Heart left ventricle (tissue), 16 donors: ENCODE results near the gene CLDN16. TPM values are rescaled to one million over a fixed set of nuclear protein-coding genes. Genes with fewer than 3 reads are reported as not detected.

Experiments
- ATAC-seq, 4 donors: fragments of 200-7000 bp; cut with Tn5 transposase; one replicate each; pipeline ENCODE4 v1.9.1; 2020 to 2022; ENCODE audit warnings: moderate library complexity in 4 of 4, mild to moderate bottlenecking in 3 of 4, moderate number of reproducible peaks in 1 of 4
- DNase-seq, 5 donors: peaks; one replicate each; pipeline ENCODE4 v3.0.0-alpha.2; 2020
- H3K27ac ChIP-seq, 12 donors: fragments of 200-600 bp; sonication (generic) in 4 of 12; one replicate each; pipeline versions ENCODE4 v1.5.0 to v1.8.0; 2016 to 2022; ENCODE audit warnings: mild to moderate bottlenecking in 2 of 12
- H3K27me3 ChIP-seq, 9 donors: fragments of 200-600 bp; sonication (generic) in 2 of 9; one replicate each; pipeline versions ENCODE4 v1.5.1 to v1.8.0; 2016 to 2022; ENCODE audit warnings: mild to moderate bottlenecking in 3 of 9
- H3K36me3 ChIP-seq, 9 donors: fragments of 200-600 bp; sonication (generic) in 2 of 9; one replicate each; pipeline versions ENCODE4 v1.5.0 to v1.8.0; 2018 to 2022; ENCODE audit warnings: mild to moderate bottlenecking in 2 of 9
- H3K4me1 ChIP-seq, 12 donors: fragments of 200-600 bp; sonication (generic) in 4 of 12; one replicate each; pipeline versions ENCODE4 v1.5.0 to v1.8.0; 2016 to 2022; ENCODE audit warnings: mild to moderate bottlenecking in 3 of 12
- H3K4me3 ChIP-seq, 12 donors: fragments of 200-600 bp; sonication (generic) in 4 of 12; one replicate each; pipeline versions ENCODE4 v1.5.0 to v1.8.0; 2017 to 2022; ENCODE audit warnings: mild to moderate bottlenecking in 9 of 12, moderate library complexity in 4 of 12
- H3K9me3 ChIP-seq, 12 donors: fragments of 200-600 bp; sonication (generic) in 4 of 12; one replicate each; pipeline versions ENCODE4 v1.5.0 to v1.8.0; 2016 to 2022; ENCODE audit warnings: mild to moderate bottlenecking in 1 of 12
- POLR2A ChIP-seq, 2 donors: fragments of 450-650 bp; IDR thresholded peaks; one replicate each; pipeline ENCODE4 v1.6.1; 2017; ENCODE audit warnings: antibody characterized with exemption in 2 of 2, mild to moderate bottlenecking in 2 of 2, moderate library complexity in 2 of 2
- WGBS, 4 donors: extraction: QIAGEN DNeasy Blood & Tissue Kit in 2 of 4; methylation state at CpG; one replicate each; pipeline versions ENCODE4 v1.1.5 to v1.1.7; 2013 to 2018; 5-methylcytosine and 5-hydroxymethylcytosine counted together
- intact Hi-C, 10 donors: fragments of 100-400 bp; cut with DNase I; formaldehyde crosslinking; loops; one replicate each; pipeline versions ENCODE4 v1.11.1 to v1.14.2; 2022
- polyA plus RNA-seq, 2 donors: library from polyadenylated mRNA; stranded (reverse); fragments of 200-250 nt; gene quantifications; one replicate each; pipeline ENCODE4 v1.2.3, GENCODE V29; 2013
- total RNA-seq, 9 donors: library from RNA; depleted of rRNA in 2 of 9; stranded (reverse); fragments of >200 nt in 2 of 9; fragmentation: NEBNext Ultra II Directional in 3 of 9; extraction: Animal tissue kit (Norgen Biotek cat#: 25700) in 3 of 9; gene quantifications; one replicate each; pipeline versions ENCODE4 v1.1.0 to v1.2.4, GENCODE V29; 2016 to 2023
- TF ChIP-seq, protein P1 (sequence below), 12 donors: fragments of 200-600 bp; sonication (generic) in 4 of 12; IDR thresholded peaks; one replicate each; pipeline versions ENCODE4 v1.5.0 to v1.8.0; 2018 to 2022; ENCODE audit warnings: antibody characterized with exemption in 12 of 12, mild to moderate bottlenecking in 5 of 12
- donor health status: ischemic (EF 13 %, LVEDD 7.1; RV severe dilation, severe dysfunction).
- donor health status: healthy with polysubstance abuse.
- donor health status: DM: no; HTN: yes; CAD: no.
- donor health status: DM: no; HTN: no; CAD: no.
- donor health status: ischemic (EF 25% LVEDD 6.9; RV normal size, moderate dysfunction).
- donor health status: ischemic (EF 25% LVEDD 5.7; RV mildly dilated, moderate dysfunction).
- donor health status: healthy.
- donor health status: DM: yes; HTN: yes; CAD: no.
- donor health status: ischemic (EF 35%, LVEDD 5.7; RV mildly dilated, moderate dysfunction).
- donor health status: nonischemic (EF 11% LVEDD 7.7; RV severe dilation, severe dysfunction).
- donor health status: DM: yes; HTN: yes; CAD: no.
- donor health status: PGD.
- donor health status: ischemic (EF 29% LVEDD 5.4; RV normal size, mild dysfunction).
- donor health status: nonischemic (EF 23%, LVEDD 6.1; RV moderate dilation, normal function).

The CLDN16 gene
- total and polyA plus RNA-seq, 11 donors: 0.41 TPM; not detected in 10

DNA sequence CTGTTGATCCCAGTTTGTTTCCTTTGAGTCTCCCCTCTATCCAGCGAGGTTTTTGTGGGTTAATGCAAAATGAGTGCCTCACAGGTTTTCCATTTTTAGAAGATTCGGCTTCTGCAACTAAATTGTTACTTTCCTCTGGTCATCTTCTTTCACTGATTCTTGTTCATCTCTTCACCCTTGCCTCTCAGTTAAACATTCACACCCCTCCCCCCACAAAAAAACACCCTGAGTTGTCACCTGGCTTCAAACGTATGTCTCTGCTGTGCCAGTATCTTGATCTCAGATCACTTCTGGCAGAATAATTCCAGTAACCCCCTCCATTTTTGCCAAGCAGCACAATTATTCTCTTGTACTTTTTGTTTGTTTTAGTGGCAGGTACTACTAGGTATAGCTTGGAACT lies 12.3 kb upstream of the CLDN16 start:
- ATAC-seq: no peak
- DNase-seq: no peak
- Histone ChIP-seq H3K36me3 (no peaks in the 10 kb centered on the region), H3K4me3 (no peak overlapping the region), H3K27me3 (no peaks in the 10 kb centered on the region), H3K9me3 (no peaks in the 10 kb centered on the region), H3K4me1 (no peaks in the 10 kb centered on the region), H3K27ac (no peak overlapping the region)
- intact Hi-C loops: no loop called here
- TF ChIP-seq, protein P1, sequence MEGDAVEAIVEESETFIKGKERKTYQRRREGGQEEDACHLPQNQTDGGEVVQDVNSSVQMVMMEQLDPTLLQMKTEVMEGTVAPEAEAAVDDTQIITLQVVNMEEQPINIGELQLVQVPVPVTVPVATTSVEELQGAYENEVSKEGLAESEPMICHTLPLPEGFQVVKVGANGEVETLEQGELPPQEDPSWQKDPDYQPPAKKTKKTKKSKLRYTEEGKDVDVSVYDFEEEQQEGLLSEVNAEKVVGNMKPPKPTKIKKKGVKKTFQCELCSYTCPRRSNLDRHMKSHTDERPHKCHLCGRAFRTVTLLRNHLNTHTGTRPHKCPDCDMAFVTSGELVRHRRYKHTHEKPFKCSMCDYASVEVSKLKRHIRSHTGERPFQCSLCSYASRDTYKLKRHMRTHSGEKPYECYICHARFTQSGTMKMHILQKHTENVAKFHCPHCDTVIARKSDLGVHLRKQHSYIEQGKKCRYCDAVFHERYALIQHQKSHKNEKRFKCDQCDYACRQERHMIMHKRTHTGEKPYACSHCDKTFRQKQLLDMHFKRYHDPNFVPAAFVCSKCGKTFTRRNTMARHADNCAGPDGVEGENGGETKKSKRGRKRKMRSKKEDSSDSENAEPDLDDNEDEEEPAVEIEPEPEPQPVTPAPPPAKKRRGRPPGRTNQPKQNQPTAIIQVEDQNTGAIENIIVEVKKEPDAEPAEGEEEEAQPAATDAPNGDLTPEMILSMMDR (IDR thresholded peaks at IDR 0.05): no peak
- TF ChIP-seq POLR2A (IDR thresholded peaks at IDR 0.05): no peak
- 51 to 63% (median 58%) methylated on average over 3 of the region's 3 CpGs for WGBS, 4 donors

DNA sequence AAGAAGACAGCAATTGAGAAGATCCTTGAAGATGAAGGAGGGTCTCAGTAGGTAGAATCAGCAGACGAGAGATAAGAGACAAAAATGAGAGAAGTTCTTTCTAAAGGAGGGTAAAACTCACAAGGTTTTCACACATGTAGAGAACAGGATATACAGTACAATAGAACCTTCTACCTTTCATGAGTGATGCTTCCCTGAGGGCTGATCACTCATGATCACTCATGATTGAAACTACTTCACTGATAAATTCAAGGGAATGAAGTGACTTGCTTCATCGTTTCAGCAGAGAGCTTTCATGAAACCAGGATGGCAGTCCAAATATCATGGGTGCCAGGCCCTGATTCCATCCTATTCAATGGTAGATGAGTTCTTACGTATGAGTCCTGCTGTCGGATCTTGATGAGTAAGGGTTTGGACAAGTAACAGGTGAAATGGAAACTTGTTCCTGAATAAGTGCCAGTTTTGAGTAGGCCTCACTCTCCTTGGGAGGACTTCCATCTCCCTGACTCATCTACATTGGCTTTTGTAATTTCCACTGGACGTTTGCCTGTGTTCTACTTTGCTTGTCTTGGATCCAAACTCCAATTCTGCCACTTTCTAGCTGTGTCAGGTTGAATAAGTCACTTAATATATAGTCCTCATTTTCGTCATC lies 9.6 kb upstream of the CLDN16 start:
- H3K4me3 ChIP-seq: no peak overlapping the region
- H3K4me1 ChIP-seq: no peaks in the 10 kb centered on the region
- no peaks in the 10 kb centered on the region for H3K9me3 ChIP-seq
- no peak for TF ChIP-seq POLR2A (IDR thresholded peaks at IDR 0.05)
- ATAC-seq (peak in 2 of 4 donors; percentile 26 to 39), DNase-seq (no peak)
- H3K27me3 ChIP-seq: no peaks in the 10 kb centered on the region
- intact Hi-C loops: no loop called here
- H3K36me3 ChIP-seq: no peaks in the 10 kb centered on the region
- no peak overlapping the region for H3K27ac ChIP-seq
- 81 to 85% (median 82%) methylated on average over 6 of the region's 6 CpGs for WGBS, 4 donors

DNA sequence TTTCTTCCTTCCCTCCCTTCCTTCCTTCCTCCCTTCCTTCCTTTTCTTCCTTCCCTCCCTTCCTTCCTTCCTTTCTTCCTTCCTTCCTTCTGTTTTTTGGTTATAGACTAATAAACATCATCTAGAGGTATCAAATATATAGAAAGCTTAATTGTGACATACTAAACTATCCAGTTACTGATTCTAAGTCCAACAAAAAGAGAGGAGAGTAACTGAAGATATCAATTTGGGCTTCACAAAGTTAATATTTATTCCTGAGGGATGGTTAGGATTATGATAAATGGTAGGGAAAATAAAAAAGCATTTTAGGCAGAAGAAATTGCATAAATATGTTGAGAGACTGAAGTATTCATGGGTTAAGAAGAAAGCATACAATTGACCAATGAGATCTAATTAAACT lies 7.8 kb upstream of the CLDN16 start:
- ATAC-seq (no peak), DNase-seq (no peak)
- H3K4me1 ChIP-seq: no peaks in the 10 kb centered on the region
- intact Hi-C loops: loop anchor here in 2 of 10 donors (5.0 to 10.0 kb wide), 3 partner anchors 53 to 315 kb away; partner anchors contain the start of gene CLDN1 (in 1 of the 2)
- H3K27ac ChIP-seq: no peak overlapping the region
- no peaks in the 10 kb centered on the region for H3K9me3 ChIP-seq
- no peaks in the 10 kb centered on the region for H3K36me3 ChIP-seq
- TF ChIP-seq POLR2A (IDR thresholded peaks at IDR 0.05): no peak
- TF ChIP-seq, protein P1 (IDR thresholded peaks at IDR 0.05): no peak
- H3K4me3 ChIP-seq: no peak overlapping the region
- H3K27me3 ChIP-seq: no peaks in the 10 kb centered on the region

DNA sequence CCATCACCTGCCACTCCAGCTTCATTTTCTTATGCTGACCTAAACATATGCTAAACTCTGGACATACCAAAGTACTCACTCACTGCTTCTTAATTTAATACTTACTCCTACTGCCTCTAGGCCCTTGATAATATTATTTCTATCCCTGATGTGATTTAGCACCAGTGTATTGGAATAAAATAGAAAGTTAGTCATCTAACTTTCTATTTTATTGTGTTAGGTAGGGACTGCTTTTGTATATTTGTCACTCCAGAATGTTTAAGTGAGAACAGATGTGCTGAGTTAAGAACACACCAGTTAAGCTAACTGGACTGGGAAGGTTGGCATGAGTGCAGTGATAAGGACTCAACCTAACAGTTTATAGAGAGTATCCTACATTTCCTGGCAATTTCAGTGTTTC lies 6.5 kb upstream of the CLDN16 start:
- no peak for DNase-seq
- no peaks in the 10 kb centered on the region for H3K36me3 ChIP-seq
- no peak for TF ChIP-seq POLR2A (IDR thresholded peaks at IDR 0.05)
- TF ChIP-seq, protein P1 (IDR thresholded peaks at IDR 0.05): no peak
- no peaks in the 10 kb centered on the region for H3K4me1 ChIP-seq
- no peak for ATAC-seq
- H3K27ac ChIP-seq: no peak overlapping the region
- H3K27me3 ChIP-seq: no peaks in the 10 kb centered on the region
- intact Hi-C loops: loop anchor here in 2 of 10 donors (5.0 to 10.0 kb wide), 3 partner anchors 54 to 313 kb away; partner anchors contain the start of gene CLDN1 (in 1 of the 2)
- no peaks in the 10 kb centered on the region for H3K9me3 ChIP-seq
- no peak overlapping the region for H3K4me3 ChIP-seq

DNA sequence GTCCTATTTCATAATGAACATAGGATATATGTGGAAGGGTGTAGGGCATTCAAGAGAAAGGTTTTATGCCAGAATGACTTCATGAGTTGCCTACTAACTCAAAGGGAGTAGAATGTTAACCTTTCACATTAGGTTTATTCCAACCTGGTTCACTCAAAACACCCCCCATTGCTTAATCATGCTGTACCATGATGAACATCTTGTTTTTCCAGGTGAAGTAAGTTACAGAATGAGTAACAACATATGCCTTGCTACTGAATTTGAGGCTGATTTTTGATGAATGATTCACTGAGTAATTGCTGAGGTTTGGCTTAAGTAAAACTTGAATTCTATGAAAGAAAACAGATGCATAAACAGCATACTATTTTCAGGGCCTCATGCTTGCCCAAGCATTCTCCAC lies 5.9 kb upstream of the CLDN16 start:
- Histone ChIP-seq H3K27me3 (no peaks in the 10 kb centered on the region), H3K4me1 (no peaks in the 10 kb centered on the region), H3K27ac (no peak overlapping the region), H3K4me3 (no peak overlapping the region), H3K9me3 (no peaks in the 10 kb centered on the region), H3K36me3 (no peaks in the 10 kb centered on the region)
- intact Hi-C loops: loop anchor here in 2 of 10 donors (2.0 to 10.0 kb wide), 4 partner anchors 55 to 415 kb away; partner anchors contain the start of gene CLDN1 (in 1 of the 2)
- DNase-seq (no peak), ATAC-seq (no peak)
- TF ChIP-seq, protein P1 (IDR thresholded peaks at IDR 0.05): no peak
- no peak for TF ChIP-seq POLR2A (IDR thresholded peaks at IDR 0.05)
